Spinal cord (tissue), 10 donors: ENCODE data around the gene SLC5A6. TPM values are rescaled to one million over a fixed set of nuclear protein-coding genes. Genes with fewer than 3 reads are reported as not detected.

ENCODE experiments used
- DNase-seq, 6 donors: peaks; one replicate each; pipeline versions ENCODE4 v3.0.0 to v3.0.0-alpha.2; 2013 to 2015; ENCODE audit warnings: low spot score in 6 of 6, low read depth in 4 of 6
- H3K27ac ChIP-seq: one replicate; pipeline ENCODE4 v1.5.1; 2013; ENCODE audit warnings: low read depth, low read length, control low read depth
- H3K27me3 ChIP-seq: one replicate; pipeline ENCODE4 v1.6.1; 2013; ENCODE audit warnings: low read length; ENCODE audit not compliant: control insufficient read depth, insufficient read depth
- H3K36me3 ChIP-seq: one replicate; pipeline ENCODE4 v1.6.1; 2013; ENCODE audit warnings: low read length; ENCODE audit not compliant: control insufficient read depth, insufficient read depth
- H3K4me1 ChIP-seq: one replicate; pipeline ENCODE4 v1.6.1; 2013; ENCODE audit warnings: low read length; ENCODE audit not compliant: control insufficient read depth, insufficient read depth
- H3K4me3 ChIP-seq: one replicate; pipeline ENCODE4 v1.5.1; 2013; ENCODE audit warnings: low read depth, low read length, control low read depth
- H3K9me3 ChIP-seq: one replicate; pipeline ENCODE4 v1.6.1; 2013; ENCODE audit warnings: low read length; ENCODE audit not compliant: control insufficient read depth, insufficient read depth
- WGBS: methylation state at CpG from one replicate; pipeline ENCODE4 v1.1.5; 2013; ENCODE audit warnings: missing lambda C conversion rate; ENCODE audit not compliant: insufficient coverage; 5-methylcytosine and 5-hydroxymethylcytosine counted together
- polyA plus RNA-seq, 2 donors: library from polyadenylated mRNA; unstranded; fragments of 120-200 nt; gene quantifications; one replicate each; pipeline ENCODE4 v1.2.1, GENCODE V29; 2013; ENCODE audit not compliant: insufficient read length in 2 of 2
- total RNA-seq, 2 donors: library from RNA; depleted of rRNA in 1 of 2; stranded (reverse); fragments of 120-200 nt in 1 of 2; fragments of >200 nt in 1 of 2; gene quantifications; one replicate each; pipeline versions ENCODE4 v1.2.3 to v1.2.4, GENCODE V29; 2013 to 2014
- donor health status: healthy.

The SLC5A6 gene
- total and polyA plus RNA-seq, 4 donors = 41.4 to 68.6 (median 59.3) TPM

DNA sequence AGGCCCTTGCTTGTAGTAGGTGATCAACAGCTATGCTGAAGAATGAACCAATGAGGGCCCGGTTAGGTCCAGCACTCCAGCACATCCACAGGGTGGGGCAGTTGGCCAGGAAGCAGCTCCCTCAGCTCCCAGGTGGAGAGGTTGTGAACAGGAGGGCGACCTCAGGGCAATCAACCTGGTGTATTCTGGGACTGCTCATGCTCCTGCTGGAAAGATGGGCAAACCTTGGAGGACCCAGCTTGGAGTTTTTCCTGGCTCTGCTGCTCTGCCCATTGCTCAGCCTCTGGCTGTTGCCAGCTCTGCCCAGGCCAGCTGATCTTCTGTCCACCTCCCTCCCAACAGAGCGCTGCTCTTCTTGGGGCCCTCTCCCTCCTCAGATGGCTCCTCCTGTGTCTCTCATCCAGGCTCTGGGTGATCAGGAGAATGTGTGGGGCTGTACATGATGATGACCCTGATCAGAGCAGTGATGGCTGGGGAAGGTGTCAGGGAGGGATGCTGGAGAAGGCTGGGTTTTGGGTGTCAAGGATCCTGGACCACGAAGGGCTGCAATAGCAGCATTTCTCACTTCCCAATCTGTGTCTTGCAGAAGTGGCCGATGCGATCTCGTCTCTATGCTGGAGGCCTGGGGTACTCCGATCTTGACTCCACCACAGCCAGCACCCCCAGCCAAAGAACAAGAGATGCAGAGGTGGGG lies 59.8 kb downstream of the SLC5A6 start:
- 84% methylated on average over 6 of the region's 8 CpGs for WGBS
- DNase-seq = no peak
- H3K4me3 ChIP-seq = no peak overlapping the region

GRCh38 chr2:27150639-27151230 lies 61.3 kb downstream of the SLC5A6 start:
- H3K27me3 ChIP-seq = no peaks in the 10 kb centered on the region
- H3K4me1 ChIP-seq = no peaks in the 10 kb centered on the region
- no peaks in the 10 kb centered on the region for H3K9me3 ChIP-seq
- 86% methylated on average over 4 of the region's 8 CpGs for WGBS
- H3K36me3 ChIP-seq = no peaks in the 10 kb centered on the region
- H3K4me3 ChIP-seq = no peak overlapping the region
- DNase-seq = no peak
- no peak overlapping the region for H3K27ac ChIP-seq

More for the DNA sequence above, 59.8 kb downstream of the SLC5A6 start:
- H3K27ac ChIP-seq = no peak overlapping the region
- H3K4me1 ChIP-seq = no peaks in the 10 kb centered on the region
- no peaks in the 10 kb centered on the region for H3K36me3 ChIP-seq
- no peaks in the 10 kb centered on the region for H3K27me3 ChIP-seq
- no peaks in the 10 kb centered on the region for H3K9me3 ChIP-seq

Other genes with a start within 250 kb of the SLC5A6 start
- gene MAPRE3, start 241.6 kb downstream of the SLC5A6 start, total RNA-seq = 10 to 100 TPM; 21.2 to 37.0 TPM
- gene MAPRE3, start 241.6 kb downstream of the SLC5A6 start, polyA plus RNA-seq = 100 to 1,000 TPM; 193 to 200 TPM
- gene TMEM214, start 179.3 kb downstream of the SLC5A6 start, total RNA-seq = 10 to 100 TPM; 18.2 to 36.2 TPM
- gene TMEM214, start 179.3 kb downstream of the SLC5A6 start, polyA plus RNA-seq = 10 to 100 TPM; 44.0 to 60.3 TPM
- 10 to 100 TPM; 14.3 to 32.0 TPM for gene AGBL5, start 160.6 kb downstream of the SLC5A6 start, total RNA-seq
- gene AGBL5, start 160.6 kb downstream of the SLC5A6 start, polyA plus RNA-seq = 10 to 100 TPM; 49.2 to 51.7 TPM
- gene OST4, start 140.6 kb downstream of the SLC5A6 start, total RNA-seq = 100 to 1,000 TPM; 191 to 454 TPM
- gene OST4, start 140.6 kb downstream of the SLC5A6 start, polyA plus RNA-seq = 100 to 1,000 TPM; 208 to 225 TPM
- 10 to 100 TPM; 20.9 to 46.2 TPM for gene EMILIN1, start 133.7 kb downstream of the SLC5A6 start, total RNA-seq
- 10 to 100 TPM; 11.4 to 16.2 TPM for gene EMILIN1, start 133.7 kb downstream of the SLC5A6 start, polyA plus RNA-seq
- 1 to 10 TPM; 4.1 to 6.0 TPM for gene KHK, start 125.5 kb downstream of the SLC5A6 start, total RNA-seq
- gene KHK, start 125.5 kb downstream of the SLC5A6 start, polyA plus RNA-seq = 10 to 100 TPM; 16.9 to 19.1 TPM
- gene CGREF1, start 93.1 kb downstream of the SLC5A6 start, total RNA-seq = 10 to 100 TPM; 19.0 to 22.7 TPM
- gene CGREF1, start 93.1 kb downstream of the SLC5A6 start, polyA plus RNA-seq = 10 to 100 TPM; 48.0 to 55.3 TPM
- gene ABHD1, start 88.5 kb downstream of the SLC5A6 start, total RNA-seq = under 1 TPM; 0.77 to 0.79 TPM
- 1 to 10 TPM; 2.5 to 2.9 TPM for gene ABHD1, start 88.5 kb downstream of the SLC5A6 start, polyA plus RNA-seq
- 10 to 100 TPM; 27.1 to 48.4 TPM for gene PREB, start 77.6 kb downstream of the SLC5A6 start, total RNA-seq
- 10 to 100 TPM; 62.7 to 62.9 TPM for gene PREB, start 77.6 kb downstream of the SLC5A6 start, polyA plus RNA-seq
- gene PRR30, start 72.9 kb downstream of the SLC5A6 start, total RNA-seq = not detected
- gene PRR30, start 72.9 kb downstream of the SLC5A6 start, polyA plus RNA-seq = not detected
- gene TCF23, start 63.3 kb downstream of the SLC5A6 start, total RNA-seq = under 1 TPM in 1 of 2 donors, not detected in 1; 0.06 TPM
- under 1 TPM in 1 of 2 donors, not detected in 1; 0.14 TPM for gene TCF23, start 63.3 kb downstream of the SLC5A6 start, polyA plus RNA-seq
- 100 to 1,000 TPM; 103 to 198 TPM for gene ATRAID, start 227 bp downstream of the SLC5A6 start, total RNA-seq
- gene ATRAID, start 227 bp downstream of the SLC5A6 start, polyA plus RNA-seq = 100 to 1,000 TPM in 1 of 2 donors, 10 to 100 TPM in 1; 93.3 to 110 TPM
- gene CAD, start 5.1 kb upstream of the SLC5A6 start, total RNA-seq = 10 to 100 TPM; 26.5 to 30.3 TPM
- 10 to 100 TPM; 38.7 to 49.2 TPM for gene CAD, start 5.1 kb upstream of the SLC5A6 start, polyA plus RNA-seq
- gene SLC30A3, start 50.8 kb upstream of the SLC5A6 start, total RNA-seq = 1 to 10 TPM; 2.9 to 5.5 TPM
- 10 to 100 TPM; 18.6 to 30.2 TPM for gene SLC30A3, start 50.8 kb upstream of the SLC5A6 start, polyA plus RNA-seq
- under 1 TPM; 0.22 to 0.50 TPM for gene DNAJC5G, start 63.2 kb upstream of the SLC5A6 start, total RNA-seq
- gene DNAJC5G, start 63.2 kb upstream of the SLC5A6 start, polyA plus RNA-seq = 1 to 10 TPM in 1 of 2 donors, under 1 TPM in 1; 0.48 to 1.7 TPM
- under 1 TPM; 0.17 to 0.30 TPM for gene TRIM54, start 70.2 kb upstream of the SLC5A6 start, total RNA-seq
- 1 to 10 TPM; 1.3 to 1.6 TPM for gene TRIM54, start 70.2 kb upstream of the SLC5A6 start, polyA plus RNA-seq
- 1 to 10 TPM in 1 of 2 donors, under 1 TPM in 1; 0.79 to 2.6 TPM for gene UCN, start 96.2 kb upstream of the SLC5A6 start, total RNA-seq
- 1 to 10 TPM; 4.0 to 4.6 TPM for gene UCN, start 96.2 kb upstream of the SLC5A6 start, polyA plus RNA-seq
- 100 to 1,000 TPM in 1 of 2 donors, 10 to 100 TPM in 1; 46.6 to 124 TPM for gene MPV17, start 110.8 kb upstream of the SLC5A6 start, total RNA-seq
- 100 to 1,000 TPM; 108 to 132 TPM for gene MPV17, start 110.8 kb upstream of the SLC5A6 start, polyA plus RNA-seq
- gene GTF3C2, start 144.5 kb upstream of the SLC5A6 start, total RNA-seq = 10 to 100 TPM; 37.8 to 41.5 TPM
- 10 to 100 TPM; 44.5 to 60.5 TPM for gene GTF3C2, start 144.5 kb upstream of the SLC5A6 start, polyA plus RNA-seq
- gene EIF2B4, start 158.1 kb upstream of the SLC5A6 start, total RNA-seq = 10 to 100 TPM; 15.5 to 37.1 TPM
- 10 to 100 TPM; 46.7 to 58.9 TPM for gene EIF2B4, start 158.1 kb upstream of the SLC5A6 start, polyA plus RNA-seq
- gene SNX17, start 158.3 kb upstream of the SLC5A6 start, total RNA-seq = 100 to 1,000 TPM in 1 of 2 donors, 10 to 100 TPM in 1; 66.2 to 112 TPM
- gene SNX17, start 158.3 kb upstream of the SLC5A6 start, polyA plus RNA-seq = 100 to 1,000 TPM in 1 of 2 donors, 10 to 100 TPM in 1; 88.5 to 103 TPM
- 10 to 100 TPM in 1 of 2 donors, 1 to 10 TPM in 1; 6.3 to 16.5 TPM for gene ZNF513, start 168.5 kb upstream of the SLC5A6 start, total RNA-seq
- 10 to 100 TPM; 32.6 to 35.3 TPM for gene ZNF513, start 168.5 kb upstream of the SLC5A6 start, polyA plus RNA-seq
- gene PPM1G, start 197.3 kb upstream of the SLC5A6 start, total RNA-seq = 10 to 100 TPM; 40.2 to 69.8 TPM
- gene PPM1G, start 197.3 kb upstream of the SLC5A6 start, polyA plus RNA-seq = 10 to 100 TPM; 94.8 to 96.1 TPM
- 10 to 100 TPM; 80.1 to 92.1 TPM for gene NRBP1, start 216.4 kb upstream of the SLC5A6 start, total RNA-seq
- 100 to 1,000 TPM; 119 to 133 TPM for gene NRBP1, start 216.4 kb upstream of the SLC5A6 start, polyA plus RNA-seq
- under 1 TPM in 1 of 2 donors, not detected in 1; 0.72 TPM for gene KRTCAP3, start 230.1 kb upstream of the SLC5A6 start, total RNA-seq
- 1 to 10 TPM; 2.6 to 5.2 TPM for gene KRTCAP3, start 230.1 kb upstream of the SLC5A6 start, polyA plus RNA-seq